Type B pancreatic cell (in vitro differentiated cells): ENCODE measurements around the gene RASSF7. TPM values are rescaled to one million over a fixed set of nuclear protein-coding genes. Genes with fewer than 3 reads are reported as not detected.

Source experiments
- DNase-seq: peaks from one replicate; pipeline ENCODE4 v3.0.0; 2021; ENCODE audit warnings: mixed read lengths; ENCODE audit not compliant: unreplicated experiment; ENCODE audit errors: extremely low spot score
- H3K27ac Mint-ChIP-seq: 2 replicates; pipeline ENCODE4 v1.8.0; 2021; ENCODE audit warnings: mild to moderate bottlenecking, mixed read lengths
- H3K27me3 Mint-ChIP-seq: 2 replicates; pipeline ENCODE4 v1.8.0; 2021; ENCODE audit warnings: mixed read lengths
- H3K36me3 Mint-ChIP-seq: 2 replicates; pipeline ENCODE4 v1.8.0; 2021; ENCODE audit warnings: mixed read lengths
- H3K4me1 Mint-ChIP-seq: one replicate; pipeline ENCODE4 v1.8.0; 2021; ENCODE audit warnings: mixed read lengths; ENCODE audit not compliant: unreplicated experiment
- H3K4me3 Mint-ChIP-seq: 2 replicates; pipeline ENCODE4 v1.8.0; 2021; ENCODE audit warnings: mild to moderate bottlenecking, mixed read lengths
- H3K9me3 Mint-ChIP-seq: 2 replicates; pipeline ENCODE4 v1.8.0; 2021; ENCODE audit warnings: mixed read lengths
- CTCF ChIP-seq: fragments of 200-600 bp; sonication (generic); conservative IDR thresholded peaks from 2 replicates; pipeline ENCODE4 v1.5.0; 2021; ENCODE audit warnings: antibody characterized with exemption, mild to moderate bottlenecking
- long read RNA-seq: library from polyadenylated mRNA; unstranded; transcript quantifications from one replicate; pipeline ENCODE4 v2.0.0, GENCODE V29; 2020
- total RNA-seq: library from RNA; stranded (reverse); gene quantifications from 2 replicates; pipeline ENCODE4 v1.2.1, GENCODE V29; 2021; ENCODE audit warnings: low replicate concordance

Gene RASSF7
- 35.7 and 75.8 TPM in 2 replicates for total RNA-seq
- long read RNA-seq, transcript RASSF7-201 (4 exons, 1,731 nt): major isoform, 12 of 30 reads
- long read RNA-seq, partial matches to known transcripts: 10 of 30 reads
- long read RNA-seq, other reads (novel, unspliced or antisense): 8 of 30 reads

GRCh38 chr11:560305-561147 lies at the start of gene RASSF7, which contains the start of gene LMNTD2:
Gene RASSF7, plus strand, starts transcription at chr11:560970. Its CDS starts 799 bp downstream, at chr11:561769.
Gene LMNTD2, minus strand, starts transcription at chr11:560738. Its CDS starts 22 bp downstream, at chr11:560716.
- peaks cover 18% of the 10 kb centered on the region for H3K27me3 Mint-ChIP-seq
- no peaks in the 10 kb centered on the region for H3K36me3 Mint-ChIP-seq
- TF ChIP-seq CTCF: no peak
- H3K27ac Mint-ChIP-seq: peak within 1 kb of the TSS; percentile 94
- peaks cover 5% of the 10 kb centered on the region for H3K4me1 Mint-ChIP-seq
- DNase-seq: peak; percentile 96
- H3K9me3 Mint-ChIP-seq: no peaks in the 10 kb centered on the region
- peak within 1 kb of the TSS; percentile 93 for H3K4me3 Mint-ChIP-seq

GRCh38 chr11:512761-513595 lies 47.8 kb upstream of the RASSF7 start:
- no peaks in the 10 kb centered on the region for H3K27me3 Mint-ChIP-seq
- H3K9me3 Mint-ChIP-seq: no peaks in the 10 kb centered on the region
- H3K36me3 Mint-ChIP-seq: peaks cover 33% of the 10 kb centered on the region
- no peak overlapping the region for H3K4me3 Mint-ChIP-seq
- peak overlapping the region; percentile 53 for H3K27ac Mint-ChIP-seq
- H3K4me1 Mint-ChIP-seq: peaks cover 3% of the 10 kb centered on the region
- TF ChIP-seq CTCF: no peak
- DNase-seq: no peak

GRCh38 chr11:514606-515005 lies 46.2 kb upstream of the RASSF7 start:
- no peak for TF ChIP-seq CTCF
- Mint-ChIP-seq H3K36me3 (peaks cover 33% of the 10 kb centered on the region), H3K27ac (peak overlapping the region; percentile 79), H3K4me3 (no peak overlapping the region), H3K9me3 (no peaks in the 10 kb centered on the region), H3K4me1 (peaks cover 3% of the 10 kb centered on the region), H3K27me3 (no peaks in the 10 kb centered on the region)
- no peak for DNase-seq

GRCh38 chr11:515131-515530 lies 45.6 kb upstream of the RASSF7 start:
- Mint-ChIP-seq H3K36me3 (peaks cover 29% of the 10 kb centered on the region), H3K27ac (peak overlapping the region; percentile 79)

More at GRCh38 chr11:515131-515530, 45.6 kb upstream of the RASSF7 start:
- DNase-seq: no peak
- TF ChIP-seq CTCF: no peak
- Mint-ChIP-seq H3K4me1 (peaks cover 3% of the 10 kb centered on the region), H3K9me3 (no peaks in the 10 kb centered on the region), H3K27me3 (no peaks in the 10 kb centered on the region), H3K4me3 (peak overlapping the region; percentile 32)
